ENCODE results near the gene TSPAN9.
A peak's percentile ranks its signal among the peaks of the same experiment; 100 is the strongest.
"Not testable (repeated sequence)": the region's sequence is repeated elsewhere in the genome, so short reads cannot be mapped to it uniquely, and the experiment has no call there.

The TSPAN9 gene

GRCh38 chr12:3045494-3045893, 31.7 kb upstream of the TSPAN9 start:
- no peak for DNase-seq

DNA sequence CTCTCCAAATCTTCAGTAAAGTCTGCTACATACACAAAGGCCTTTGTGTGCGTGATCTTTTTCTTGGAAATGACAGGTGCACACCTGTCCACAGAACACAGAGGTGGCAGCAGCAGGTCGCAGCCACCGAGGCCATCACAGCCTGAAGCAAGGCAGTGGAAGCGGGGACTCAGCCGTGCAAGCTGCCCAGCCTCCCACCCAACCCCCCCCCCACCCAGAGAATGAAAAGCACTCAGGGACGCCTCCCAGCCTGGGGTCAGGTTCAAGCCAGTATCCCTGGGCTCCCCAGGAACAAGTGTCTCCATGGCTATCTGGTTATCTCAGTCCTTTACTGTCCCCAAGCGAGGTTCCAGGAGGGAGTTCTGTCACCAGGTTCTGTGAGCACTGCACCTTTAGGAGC, 31.2 kb upstream of the TSPAN9 start:
- no peak for DNase-seq

- no peak for DNase-seq
Measured at GRCh38 chr12:3046441-3047200, 30.6 kb upstream of the TSPAN9 start.

DNA sequence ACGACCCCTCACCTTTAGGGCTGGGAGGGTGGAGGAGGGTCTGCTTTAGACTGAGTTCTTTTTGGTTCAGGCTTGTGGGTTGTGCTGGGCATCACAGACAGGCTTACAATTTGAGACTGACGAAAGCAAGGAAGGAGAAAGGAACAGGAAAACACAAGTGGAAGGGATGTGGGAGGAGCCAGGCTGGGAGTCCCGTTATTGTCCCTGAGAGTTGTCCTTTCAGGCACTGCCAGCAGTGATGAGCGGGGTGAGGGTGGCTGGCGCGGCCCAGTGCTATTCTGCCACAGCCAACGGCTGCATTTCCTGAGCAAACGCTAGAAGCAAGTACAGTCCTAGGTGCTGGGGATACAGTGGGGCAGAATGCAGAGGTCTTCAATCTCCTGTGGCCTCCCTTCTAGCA, 29.2 kb upstream of the TSPAN9 start:
- DNase-seq: no peak

DNA sequence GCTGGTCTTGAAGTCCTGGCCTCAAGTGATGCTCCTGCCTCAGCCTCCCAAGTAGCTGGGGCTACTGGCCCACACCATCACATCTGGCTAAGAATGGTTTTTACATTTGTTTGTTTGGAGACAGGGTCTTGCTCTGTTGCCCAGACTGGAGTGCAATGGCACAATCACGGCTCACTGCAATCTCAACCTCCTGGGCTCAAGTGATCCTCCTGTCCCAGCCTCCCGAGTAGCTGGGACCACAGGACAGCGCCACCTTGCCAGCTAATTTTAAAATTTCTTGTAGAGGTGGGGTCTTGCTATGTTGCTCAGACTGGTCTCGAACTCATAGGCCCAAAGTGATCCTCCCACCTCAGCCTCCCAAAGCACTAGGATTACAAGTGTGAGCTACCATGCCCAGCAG, 28.6 kb upstream of the TSPAN9 start:
- DNase-seq: no peak

DNA sequence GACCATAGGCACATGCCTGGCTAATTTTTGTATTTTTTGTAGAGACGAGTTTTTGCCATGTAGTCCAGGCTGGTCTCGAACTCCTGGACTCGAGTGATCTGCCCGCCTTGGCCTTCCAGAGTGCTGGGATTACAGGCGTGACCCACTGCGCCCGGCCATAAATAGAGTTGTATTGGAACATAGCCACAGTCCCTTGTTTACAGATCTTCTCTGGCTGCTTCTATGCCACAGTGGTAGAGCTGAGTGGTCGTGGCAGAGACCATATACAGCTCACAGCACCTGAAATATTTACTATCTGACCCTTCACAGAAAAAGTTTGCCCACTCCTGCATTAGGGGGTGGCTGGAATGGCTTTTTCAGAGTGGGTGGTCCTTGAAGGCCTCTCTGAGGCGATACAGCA, 28.0 kb upstream of the TSPAN9 start:
- no peak for DNase-seq

- DNase-seq: no peak
Measured at GRCh38 chr12:3049611-3050249, 27.4 kb upstream of the TSPAN9 start.

GRCh38 chr12:3054374-3054773, 22.8 kb upstream of the TSPAN9 start:
- no peak for DNase-seq

DNA sequence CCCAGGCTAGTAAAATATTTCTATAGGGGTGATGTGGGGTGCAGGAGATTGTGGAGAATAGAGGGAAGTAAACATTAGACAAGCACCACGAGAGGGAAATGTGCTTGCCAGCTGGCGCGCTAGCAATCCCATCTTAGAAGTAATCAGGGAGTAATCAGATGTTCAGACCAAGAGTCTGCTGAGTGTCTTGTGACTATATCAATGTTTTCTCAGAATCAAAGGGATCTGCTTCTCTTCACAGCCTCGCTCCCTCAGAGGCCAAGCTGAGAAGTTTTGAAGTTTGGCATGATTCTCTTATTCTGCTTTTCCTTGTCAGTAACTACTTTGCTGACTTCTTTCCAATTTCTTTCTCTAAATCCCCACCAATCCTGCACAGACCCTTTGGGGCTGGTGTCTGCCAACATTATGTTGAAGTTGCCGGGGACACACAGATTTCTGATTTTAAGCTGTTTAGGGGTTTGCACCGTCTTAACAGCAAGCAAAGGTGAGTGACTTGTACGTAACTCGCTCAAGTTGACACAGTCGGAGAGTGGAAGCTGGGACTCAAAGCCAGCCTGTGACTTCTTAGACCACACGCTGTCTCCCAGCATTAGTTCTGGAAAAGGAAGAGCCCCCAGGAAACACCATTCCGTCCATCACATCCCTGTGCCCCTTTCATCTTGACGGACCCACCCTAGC, 22.0 kb upstream of the TSPAN9 start:
- no peak for DNase-seq

- DNase-seq: no peak
Measured at GRCh38 chr12:3055704-3056467, 21.3 kb upstream of the TSPAN9 start.

DNA sequence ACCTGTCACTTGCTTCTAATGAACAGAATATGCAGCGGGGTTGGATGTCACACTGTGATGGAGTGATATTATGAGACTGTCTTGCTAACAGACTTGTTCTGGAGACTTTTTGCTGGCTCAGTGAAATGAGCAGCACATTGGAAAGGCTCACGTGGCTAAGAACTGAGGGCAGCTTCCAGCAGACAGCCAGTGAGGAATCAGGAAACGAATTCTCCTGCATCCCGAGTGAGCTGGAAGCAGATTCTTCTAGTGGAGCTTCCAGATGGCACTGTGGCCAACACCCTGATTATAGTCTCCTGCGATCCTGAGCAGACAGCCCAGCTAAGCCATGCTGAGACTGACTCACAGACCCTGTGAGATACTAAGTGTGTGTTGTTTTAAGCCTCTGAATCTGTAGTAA, 16.1 kb upstream of the TSPAN9 start:
- DNase-seq: no peak

DNA sequence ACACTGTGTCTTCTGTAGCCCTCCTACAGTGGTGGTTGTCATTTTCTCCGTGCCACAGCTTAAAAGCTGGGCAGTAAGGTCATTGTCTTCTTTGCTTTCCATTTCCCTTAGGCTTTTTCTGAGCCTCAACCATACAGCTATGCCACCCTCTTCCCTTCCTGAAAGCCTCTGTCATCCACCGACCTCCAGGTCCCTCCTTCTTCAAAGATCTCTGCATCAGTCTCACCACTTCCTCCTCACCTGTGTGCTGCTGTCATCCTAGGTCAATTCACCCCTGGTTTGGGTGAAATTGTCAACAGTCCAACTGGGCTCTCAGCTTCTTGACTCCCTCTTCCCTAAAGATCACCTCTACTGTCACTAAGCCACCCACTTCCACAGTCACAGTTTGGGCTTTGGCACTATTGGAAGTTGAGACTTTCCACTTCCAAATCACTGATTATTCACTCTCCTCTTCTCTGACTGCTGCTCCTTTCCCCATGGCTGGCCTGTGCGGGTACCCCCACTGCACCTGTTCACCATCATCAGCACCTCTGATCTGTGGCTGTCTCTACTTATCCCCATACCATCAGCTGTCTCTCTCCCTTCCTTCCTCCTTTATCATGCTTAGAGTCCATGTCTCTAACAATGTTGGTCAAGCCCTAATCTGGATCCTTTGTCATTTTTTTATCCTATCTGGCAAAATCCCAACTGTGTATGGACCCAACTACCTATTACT, 15.5 kb upstream of the TSPAN9 start:
- no peak for DNase-seq

GRCh38 chr12:3065300-3065699, 11.9 kb upstream of the TSPAN9 start:
- no peak for DNase-seq

DNA sequence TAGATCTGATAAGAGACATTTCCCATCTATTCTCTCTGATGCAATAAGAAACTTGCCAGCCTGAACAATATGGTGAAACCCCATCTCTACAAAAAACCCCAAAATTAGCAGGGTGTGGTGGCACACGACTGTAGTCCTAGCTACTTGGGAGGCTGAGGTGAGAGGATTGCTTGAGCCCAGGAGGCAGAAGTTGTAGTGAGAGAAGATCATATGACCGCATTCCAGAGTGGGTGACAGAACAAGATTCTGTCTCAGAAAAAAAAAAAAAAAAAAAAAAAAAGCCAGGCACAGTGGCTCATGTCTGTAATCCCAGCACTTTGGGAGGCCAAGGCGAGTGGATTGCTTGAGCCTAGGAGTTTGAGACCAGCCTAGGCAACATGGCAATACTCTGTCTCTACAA, 11.3 kb upstream of the TSPAN9 start:
- DNase-seq: not testable (repeated sequence)

- no peak for DNase-seq
Measured at GRCh38 chr12:3069714-3070113, 7.5 kb upstream of the TSPAN9 start.

GRCh38 chr12:3071107-3071506, 6.1 kb upstream of the TSPAN9 start:
- no peak for DNase-seq

GRCh38 chr12:3071710-3072109, 5.5 kb upstream of the TSPAN9 start:
- no peak for DNase-seq

DNA sequence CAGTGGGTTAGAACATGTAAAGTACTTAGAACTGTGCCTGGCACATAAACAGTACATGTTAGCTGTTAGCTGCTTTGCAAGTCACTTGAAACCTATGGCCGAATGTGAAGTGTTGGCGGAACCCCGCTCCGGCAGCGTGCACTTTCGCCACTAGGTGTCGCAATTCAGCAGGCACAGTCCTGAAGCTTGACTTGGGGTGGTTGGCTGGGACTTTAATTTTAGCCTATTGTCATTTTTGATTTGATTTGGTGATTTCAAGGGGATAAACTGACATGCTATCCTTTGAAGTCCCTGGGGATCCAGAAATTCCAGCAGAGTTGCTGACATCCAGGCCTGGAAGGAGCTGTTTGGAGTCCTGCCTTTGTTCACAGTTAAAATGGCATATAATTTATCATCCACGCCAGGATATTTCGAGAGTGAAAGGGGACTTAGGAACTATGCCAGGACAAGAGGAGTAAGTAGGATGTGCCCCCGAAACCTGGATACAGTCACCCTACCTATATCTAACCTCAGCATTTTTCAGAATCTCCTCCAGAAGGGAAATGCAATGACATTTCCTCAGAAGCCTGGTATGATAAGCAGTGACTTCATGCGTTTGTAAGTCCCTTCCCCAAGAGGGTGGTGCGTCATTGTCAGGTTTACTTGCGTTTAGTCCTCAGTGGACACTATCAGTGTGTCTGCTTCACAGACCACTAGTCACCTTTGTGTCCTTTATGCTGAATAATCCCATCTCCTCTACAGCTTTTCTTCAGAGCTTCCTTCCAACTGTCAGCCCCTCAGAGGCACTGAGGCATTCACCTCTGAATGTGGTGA, 3.5 kb upstream of the TSPAN9 start:
- peak; percentile 88 for DNase-seq

DNA sequence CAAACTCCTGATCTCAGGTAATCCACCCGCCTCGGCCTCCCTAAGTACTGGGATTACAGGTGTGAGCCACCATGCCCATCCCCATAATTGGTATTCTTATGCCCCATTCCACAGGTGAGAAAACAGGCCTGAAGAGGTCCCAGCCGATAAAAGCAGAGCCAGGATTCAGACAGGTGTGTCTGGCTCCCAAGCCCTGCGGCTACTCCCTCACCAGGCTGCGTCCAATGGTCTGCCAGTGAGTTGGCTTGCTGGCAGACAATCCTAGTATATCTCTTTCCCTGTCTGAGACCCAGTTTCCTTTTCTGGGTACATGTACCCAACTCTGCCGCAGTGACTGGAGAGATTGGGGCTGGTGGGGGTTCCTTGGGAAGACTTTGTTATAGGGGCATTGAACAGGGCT, 1.9 kb upstream of the TSPAN9 start:
- no peak for DNase-seq

GRCh38 chr12:3077572-3078081, 448 bp downstream of the TSPAN9 start:
- DNase-seq: peak; percentile 17

- DNase-seq: no peak
Measured at GRCh38 chr12:3078086-3078820, 1.1 kb downstream of the TSPAN9 start.
